Cardiac muscle cell (in vitro differentiated cells and primary cell): ENCODE results near the gene ITPR2. TPM values are rescaled to one million over a fixed set of nuclear protein-coding genes. Genes with fewer than 3 reads are reported as not detected.

Source experiments
- DNase-seq, 2 donors: peaks; one replicate each; pipeline versions ENCODE4 v3.0.0 to v3.0.0-alpha.2; 2010 to 2017; ENCODE audit warnings: low read depth in 1 of 2, low spot score in 1 of 2
- H3K27ac ChIP-seq: fragments of 200-600 bp; sonication (generic); 2 replicates; pipeline ENCODE4 v1.5.1; 2016
- H3K27me3 ChIP-seq: fragments of 200-600 bp; sonication (generic); 2 replicates; pipeline ENCODE4 v1.6.0; 2016; ENCODE audit warnings: control low read depth
- H3K36me3 ChIP-seq: fragments of 200-600 bp; sonication (generic); 2 replicates; pipeline ENCODE4 v1.5.1; 2016; ENCODE audit warnings: control low read depth
- H3K4me1 ChIP-seq: fragments of 200-600 bp; sonication (generic); 2 replicates; pipeline ENCODE4 v1.8.1; 2017; ENCODE audit warnings: low read depth, mild to moderate bottlenecking, mixed run types
- H3K4me3 ChIP-seq: fragments of 200-600 bp; sonication (generic); 2 replicates; pipeline ENCODE4 v1.5.1; 2016; ENCODE audit warnings: mild to moderate bottlenecking
- H3K9me3 ChIP-seq: fragments of 200-600 bp; sonication (generic); 2 replicates; pipeline ENCODE4 v1.5.1; 2017; ENCODE audit warnings: low read depth, mild to moderate bottlenecking, control low read depth
- CTCF ChIP-seq: IDR thresholded peaks from 2 replicates; pipeline ENCODE4 v1.5.1; 2012; ENCODE audit warnings: low read depth, mild to moderate bottlenecking, low read length
- polyA plus RNA-seq: library from polyadenylated mRNA; unstranded; fragments of >200 nt; fragmentation: Nextera tagmentation; extraction: Ambion mirVana; gene quantifications from 2 replicates; pipeline ENCODE4 v1.2.1, GENCODE V29; 2016
- total RNA-seq: library from RNA; depleted of rRNA; stranded (reverse); fragments of >200 nt; gene quantifications from 2 replicates; pipeline ENCODE4 v1.2.3, GENCODE V29; 2016

Gene ITPR2
- total and polyA plus RNA-seq, 2 experiments from 2014 or later = 4.8 to 5.1 TPM

DNA sequence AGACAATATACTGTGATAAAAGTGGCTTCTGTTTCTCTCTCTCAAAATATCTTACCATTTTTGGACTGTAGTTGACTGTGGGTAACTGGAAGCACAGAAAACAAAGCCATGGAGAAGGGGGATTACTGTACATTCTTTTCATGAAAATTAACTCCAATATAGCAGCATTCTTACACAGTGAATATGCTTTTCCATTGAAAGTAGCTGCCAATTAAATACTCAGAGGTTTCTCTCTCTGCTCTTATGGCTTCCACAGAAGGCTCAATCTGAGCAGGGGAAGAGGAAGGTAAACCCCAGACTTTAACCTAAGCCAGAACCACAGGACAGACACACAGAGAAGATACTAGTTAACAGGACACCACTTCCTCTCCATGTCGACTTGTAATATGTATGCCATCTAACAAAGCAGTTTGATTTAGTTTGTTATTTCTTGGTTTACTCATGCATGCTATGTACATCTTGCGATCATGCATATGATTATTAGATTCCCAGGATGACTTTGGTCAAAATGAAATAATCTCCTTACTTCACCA, 487.5 kb downstream of the ITPR2 start:
- Histone ChIP-seq H3K36me3 (no peaks in the 10 kb centered on the region), H3K27me3 (no peaks in the 10 kb centered on the region), H3K4me1 (no peaks in the 10 kb centered on the region), H3K4me3 (no peak overlapping the region), H3K9me3 (no peaks in the 10 kb centered on the region), H3K27ac (no peak overlapping the region)
- no peak for TF ChIP-seq CTCF
- no peak for DNase-seq

GRCh38 chr12:26341491-26341890, 491.5 kb downstream of the ITPR2 start:
- no peaks in the 10 kb centered on the region for H3K36me3 ChIP-seq
- H3K27me3 ChIP-seq = no peaks in the 10 kb centered on the region
- DNase-seq = no peak
- no peaks in the 10 kb centered on the region for H3K4me1 ChIP-seq
- no peak for TF ChIP-seq CTCF
- H3K27ac ChIP-seq = no peak overlapping the region
- no peaks in the 10 kb centered on the region for H3K9me3 ChIP-seq
- no peak overlapping the region for H3K4me3 ChIP-seq

- TF ChIP-seq CTCF = no peak
- peak in 1 of 2 donors; percentile 20 for DNase-seq
- H3K4me3 ChIP-seq = no peak overlapping the region
- H3K36me3 ChIP-seq = no peaks in the 10 kb centered on the region
- no peaks in the 10 kb centered on the region for H3K4me1 ChIP-seq
- H3K27ac ChIP-seq = no peak overlapping the region
- H3K27me3 ChIP-seq = no peaks in the 10 kb centered on the region
- H3K9me3 ChIP-seq = no peaks in the 10 kb centered on the region
These were observed 492.3 kb downstream of the ITPR2 start for GRCh38 chr12:26340649-26341048.

GRCh38 chr12:26339976-26340375, 493.0 kb downstream of the ITPR2 start:
- Histone ChIP-seq H3K27me3 (no peaks in the 10 kb centered on the region), H3K4me1 (no peaks in the 10 kb centered on the region), H3K4me3 (no peak overlapping the region), H3K27ac (no peak overlapping the region), H3K9me3 (no peaks in the 10 kb centered on the region), H3K36me3 (no peaks in the 10 kb centered on the region)
- DNase-seq = no peak
- no peak for TF ChIP-seq CTCF

DNA sequence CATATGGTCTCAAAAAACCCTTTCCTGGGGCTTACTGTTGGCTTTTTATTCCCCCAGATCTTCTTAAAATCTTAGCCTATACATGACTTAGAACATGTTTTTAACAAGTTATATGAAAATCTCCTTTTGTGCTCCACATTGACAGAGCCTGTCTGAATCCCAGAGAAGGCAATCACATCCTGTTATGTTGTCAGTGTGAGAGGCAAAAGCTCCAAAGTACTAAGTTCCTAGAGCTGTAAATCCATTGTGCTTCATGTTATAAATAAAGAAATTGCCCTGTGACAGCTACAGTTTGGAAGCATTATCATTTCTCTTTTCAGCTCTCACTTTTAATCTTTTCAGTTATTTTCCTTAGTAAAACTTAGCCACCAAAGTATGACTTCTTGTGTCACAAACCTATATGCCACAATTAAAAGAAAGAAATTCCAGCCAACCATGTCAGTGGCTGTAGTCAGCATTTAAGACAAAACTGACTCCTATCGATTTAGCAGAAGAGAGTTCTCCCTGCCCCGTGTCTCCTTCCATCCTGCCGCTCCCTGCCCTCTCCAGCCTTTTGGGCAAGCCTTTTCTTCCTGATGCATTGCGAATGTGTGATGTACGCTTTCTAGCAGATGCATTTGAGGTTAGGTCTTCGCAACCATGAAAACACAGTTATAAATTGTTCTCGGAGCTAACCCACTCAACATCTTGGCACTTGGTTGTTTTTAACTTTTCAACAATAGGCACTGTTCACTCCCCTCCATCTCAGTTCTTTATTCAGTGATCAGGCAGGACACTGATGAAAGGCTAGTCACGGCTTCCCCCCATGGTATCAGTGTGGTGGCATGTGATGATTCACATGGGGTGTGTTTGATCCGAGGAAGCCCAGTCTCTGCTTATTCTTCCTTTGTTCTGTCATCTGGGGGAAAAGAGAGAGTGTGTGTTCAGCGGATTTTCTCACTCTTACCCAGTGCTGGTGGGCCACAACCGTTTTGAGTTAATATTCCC, 494.1 kb downstream of the ITPR2 start:
- Histone ChIP-seq H3K9me3 (no peaks in the 10 kb centered on the region), H3K27me3 (no peaks in the 10 kb centered on the region), H3K27ac (no peak overlapping the region), H3K36me3 (no peaks in the 10 kb centered on the region), H3K4me3 (no peak overlapping the region), H3K4me1 (no peaks in the 10 kb centered on the region)
- TF ChIP-seq CTCF = no peak
- DNase-seq = peak in 1 of 2 donors; percentile 32
